Esophagus muscularis mucosa (tissue), 4 donors: ENCODE results near the gene CDHR3.

Experiments
- CTCF ChIP-seq, 3 experiments: fragments of 200-600 bp in 2 of 3; fragments of 450-650 bp in 1 of 3; sonication (generic) in 2 of 3; IDR thresholded peaks; one replicate each; pipeline ENCODE4 v1.5.1; 2017 to 2019; ENCODE audit warnings: antibody characterized with exemption in 3 of 3, mild to moderate bottlenecking in 2 of 3, moderate library complexity in 1 of 3
- EP300 ChIP-seq: sonication (generic); formaldehyde crosslinking; IDR thresholded peaks from one replicate; pipeline ENCODE4 v1.6.1; 2017; ENCODE audit warnings: antibody characterized with exemption
- POLR2A ChIP-seq: fragments of 450-650 bp; IDR thresholded peaks from one replicate; pipeline ENCODE4 v1.6.1; 2017; ENCODE audit warnings: antibody characterized with exemption, moderate library complexity, mild to moderate bottlenecking, low read depth

- TF ChIP-seq CTCF (IDR thresholded peaks at IDR 0.05) (peak in 1 of 3 experiments; percentile 2), POLR2A (no peak), EP300 (no peak)
Measured at GRCh38 chr7:105932835-105933477, 30.1 kb upstream of the CDHR3 start.
